CD4-positive, alpha-beta T cell (primary cell): ENCODE results near the gene PDE6G. TPM values are rescaled to one million over a fixed set of nuclear protein-coding genes. Genes with fewer than 3 reads are reported as not detected.

Experiments used
- ATAC-seq: fragments of 200-7000 bp; cut with Tn5 transposase; one replicate; pipeline ENCODE4 v1.10.0; 2022; ENCODE audit warnings: mild to moderate bottlenecking; ENCODE audit not compliant: poor library complexity
- CTCF ChIA-PET: fragments of 350-600 bp; sonication (Branson Sonifier 250); formaldehyde crosslinking; loops from one replicate; lab custom pipeline; 2021; ENCODE audit warnings: antibody characterized with exemption, inconsistent platforms; lab: Charles Lee
- POLR2A ChIA-PET: fragments of 350-600 bp; sonication (Branson Sonifier 250); formaldehyde crosslinking; loops from one replicate; lab custom pipeline; 2021; ENCODE audit warnings: antibody characterized with exemption, inconsistent platforms; lab: Charles Lee
- DNase-seq, 14 experiments: peaks; one replicate each; pipeline ENCODE4 v3.0.0-alpha.2; 2013 to 2020; ENCODE audit warnings: mixed read lengths in 2 of 14
- H3K27ac ChIP-seq, 2 donors: one replicate each; pipeline versions ENCODE4 v1.5.1 to v1.7.0; 2013; ENCODE audit warnings: low read length in 2 of 2, low read depth in 1 of 2, mild to moderate bottlenecking in 1 of 2
- H3K27me3 ChIP-seq, 2 experiments: 1 replicate in 1 of 2; 2 replicates in 1 of 2; pipeline versions ENCODE4 v1.6.1 to v1.7.0; 2013; ENCODE audit warnings: low read length in 2 of 2, control low read depth in 1 of 2, mild to moderate bottlenecking in 1 of 2, moderate library complexity in 1 of 2; ENCODE audit not compliant: insufficient read depth in 2 of 2, control insufficient read depth in 1 of 2
- H3K36me3 ChIP-seq: one replicate; pipeline ENCODE4 v1.6.1; 2013; ENCODE audit warnings: low read length, control low read depth; ENCODE audit not compliant: insufficient read depth
- H3K4me1 ChIP-seq: one replicate; pipeline ENCODE4 v1.6.1; 2013; ENCODE audit warnings: low read length, control low read depth; ENCODE audit not compliant: insufficient read depth
- H3K4me3 ChIP-seq: one replicate; pipeline ENCODE4 v1.5.1; 2013; ENCODE audit warnings: mild to moderate bottlenecking, low read length, moderate library complexity
- H3K9me3 ChIP-seq, 2 experiments: 1 replicate in 1 of 2; 2 replicates in 1 of 2; pipeline versions ENCODE4 v1.6.1 to v1.7.0; 2013; ENCODE audit warnings: low read length in 2 of 2, mild to moderate bottlenecking in 2 of 2, control low read depth in 1 of 2, moderate library complexity in 1 of 2; ENCODE audit not compliant: control insufficient read depth in 1 of 2, insufficient read depth in 1 of 2
- H3K27ac Mint-ChIP-seq: one replicate; pipeline ENCODE4 v1.8.0; 2020; ENCODE audit warnings: mixed read lengths
- H3K27me3 Mint-ChIP-seq: one replicate; pipeline ENCODE4 v1.8.0; 2021; ENCODE audit warnings: mixed read lengths
- H3K36me3 Mint-ChIP-seq: one replicate; pipeline ENCODE4 v1.8.0; 2021; ENCODE audit warnings: low read depth, mixed read lengths
- H3K4me1 Mint-ChIP-seq: one replicate; pipeline ENCODE4 v1.8.0; 2021; ENCODE audit warnings: low read depth, mixed read lengths
- H3K4me3 Mint-ChIP-seq: one replicate; pipeline ENCODE4 v1.8.0; 2020; ENCODE audit warnings: mild to moderate bottlenecking, mixed read lengths
- H3K9me3 Mint-ChIP-seq: one replicate; pipeline ENCODE4 v1.8.0; 2020; ENCODE audit warnings: mixed read lengths
- CTCF ChIP-seq: fragments of 200-600 bp; IDR thresholded peaks from one replicate; pipeline ENCODE4 v1.8.0; 2022; ENCODE audit warnings: antibody characterized with exemption, mild to moderate bottlenecking
- intact Hi-C, 2 experiments: fragments of 100-400 bp; cut with DNase I in 1 of 2; cut with micrococcal nuclease in 1 of 2; formaldehyde crosslinking; loops; one replicate each; pipeline versions ENCODE4 v1.15.1 to v1.9.0; 2023 to 2025; cut with DNase I, micrococcal nuclease
- total RNA-seq, 174 experiments: library from RNA in 2 of 174; stranded (reverse) in 2 of 174; gene quantifications; one replicate each; pipeline ENCODE4 v1.2.3 and lab custom pipeline; 2021 to 2026

PDE6G gene
- total RNA-seq, 2 experiments from 2014 or later: 0.49 to 0.92 TPM

GRCh38 chr17:81656835-81657234 lies 493 bp upstream of the PDE6G start:
- intact Hi-C loops: no loop called here
- Histone ChIP-seq H3K27ac (no peak overlapping the region), H3K9me3 (no peaks in the 10 kb centered on the region), H3K27me3 (peaks cover 0 to 4% of the 10 kb centered on the region in 2 experiments), H3K4me1 (peaks cover 30% of the 10 kb centered on the region), H3K4me3 (no peak overlapping the region), H3K36me3 (no peaks in the 10 kb centered on the region)
- ChIA-PET CTCF (no interaction called here), POLR2A (no interaction called here)
- no peaks in the 10 kb centered on the region for H3K9me3 Mint-ChIP-seq
- no peak for ATAC-seq
- peaks cover 15% of the 10 kb centered on the region for H3K4me1 Mint-ChIP-seq
- no peak overlapping the region for H3K4me3 Mint-ChIP-seq
- peak in 1 of 14 experiments; percentile 13 for DNase-seq
- no peaks in the 10 kb centered on the region for H3K36me3 Mint-ChIP-seq
- no peak overlapping the region for H3K27ac Mint-ChIP-seq
- no peak for TF ChIP-seq CTCF
- H3K27me3 Mint-ChIP-seq: peaks cover 10% of the 10 kb centered on the region

- no peak for TF ChIP-seq CTCF
- Mint-ChIP-seq H3K36me3 (no peaks in the 10 kb centered on the region), H3K27ac (no peak overlapping the region), H3K27me3 (peaks cover 13% of the 10 kb centered on the region), H3K4me1 (peaks cover 14% of the 10 kb centered on the region), H3K4me3 (no peak overlapping the region), H3K9me3 (no peaks in the 10 kb centered on the region)
- intact Hi-C loops: no loop called here
- Histone ChIP-seq H3K36me3 (no peaks in the 10 kb centered on the region), H3K9me3 (no peaks in the 10 kb centered on the region), H3K27ac (no peak overlapping the region), H3K27me3 (peaks cover 7 to 12% of the 10 kb centered on the region in 2 experiments), H3K4me3 (no peak overlapping the region), H3K4me1 (peaks cover 28% of the 10 kb centered on the region)
- ChIA-PET POLR2A (interaction anchor here (1.1 kb wide), 1 partner anchor 20 kb away, joined by 3 read pairs; no protein-coding TSS in a partner anchor), CTCF (no interaction called here)
- ATAC-seq: no peak
- peak in 1 of 14 experiments; percentile 16 for DNase-seq
These were observed 794 bp downstream of the PDE6G start for GRCh38 chr17:81655378-81656117.

- POLR2A ChIA-PET: no interaction called here
These were observed 3.2 kb downstream of the PDE6G start for GRCh38 chr17:81652906-81653771.

More at GRCh38 chr17:81652906-81653771, 3.2 kb downstream of the PDE6G start:
- Mint-ChIP-seq H3K9me3 (no peaks in the 10 kb centered on the region), H3K36me3 (no peaks in the 10 kb centered on the region), H3K27ac (no peak overlapping the region), H3K4me3 (peak overlapping the region; percentile 57), H3K27me3 (peaks cover 27% of the 10 kb centered on the region), H3K4me1 (peaks cover 14% of the 10 kb centered on the region)
- H3K4me1 ChIP-seq: peaks cover 28% of the 10 kb centered on the region
- TF ChIP-seq CTCF: no peak
- H3K9me3 ChIP-seq: peaks cover 0 to 15% of the 10 kb centered on the region in 2 experiments
- H3K36me3 ChIP-seq: no peaks in the 10 kb centered on the region
- intact Hi-C loops: no loop called here
- H3K27ac ChIP-seq: no peak overlapping the region
- peak in 4 of 14 experiments; percentile 10 to 39 (median 25) for DNase-seq
- CTCF ChIA-PET: no interaction called here
- peak overlapping the region; percentile 34 for H3K4me3 ChIP-seq
- ATAC-seq: peak; percentile 57
- H3K27me3 ChIP-seq: peaks cover 22 to 24% of the 10 kb centered on the region in 2 experiments
